HCT116 (cell line): ENCODE data around the gene COPS6.

Source experiments
- CTCF ChIP-seq, 3 experiments: fragments of 200-600 bp in 1 of 3; sonication (generic) in 1 of 3; IDR thresholded peaks in 2 of 3; conservative IDR thresholded peaks in 1 of 3; 2 replicates each; pipeline ENCODE4 v1.5.1; 2012 to 2017; ENCODE audit warnings: low read depth in 2 of 3, low read length in 2 of 3, antibody characterized with exemption in 1 of 3, borderline replicate concordance in 1 of 3, control low read depth in 1 of 3, mild to moderate bottlenecking in 1 of 3, mixed read lengths in 1 of 3, mixed run types in 1 of 3, moderate library complexity in 1 of 3; ENCODE audit not compliant: insufficient read depth in 1 of 3
- MAX ChIP-seq: IDR thresholded peaks from 2 replicates; pipeline ENCODE4 v1.6.1; 2012
- POLR2A ChIP-seq: IDR thresholded peaks from 2 replicates; pipeline ENCODE4 v1.7.0; 2011; ENCODE audit warnings: borderline replicate concordance; ENCODE audit not compliant: insufficient read depth, insufficient read length; ENCODE audit errors: extremely low read depth
- POLR2AphosphoS5 ChIP-seq: IDR thresholded peaks from 2 replicates; pipeline ENCODE4 v1.6.1; 2011; ENCODE audit warnings: mild to moderate bottlenecking, low read depth, low read length, moderate library complexity
- RAD21 ChIP-seq: IDR thresholded peaks from 2 replicates; pipeline ENCODE4 v1.6.1; 2012; ENCODE audit warnings: low read depth, mild to moderate bottlenecking
- REST ChIP-seq: IDR thresholded peaks from 2 replicates; pipeline ENCODE4 v1.6.1; 2012; ENCODE audit warnings: low read depth
- ZNF274 ChIP-seq: fragments of 200-500 bp; sonication (Bioruptor generic); IDR thresholded peaks from 2 replicates; pipeline ENCODE4 v1.6.1; 2014; ENCODE audit warnings: mild to moderate bottlenecking, low read depth, low read length, inconsistent platforms
- TF ChIP-seq, protein P1 (sequence below): IDR thresholded peaks from 2 replicates; pipeline ENCODE4 v1.6.1; 2011; ENCODE audit warnings: mild to moderate bottlenecking, low read length, moderate library complexity; ENCODE audit not compliant: insufficient replicate concordance; ENCODE audit errors: extremely low read depth

DNA sequence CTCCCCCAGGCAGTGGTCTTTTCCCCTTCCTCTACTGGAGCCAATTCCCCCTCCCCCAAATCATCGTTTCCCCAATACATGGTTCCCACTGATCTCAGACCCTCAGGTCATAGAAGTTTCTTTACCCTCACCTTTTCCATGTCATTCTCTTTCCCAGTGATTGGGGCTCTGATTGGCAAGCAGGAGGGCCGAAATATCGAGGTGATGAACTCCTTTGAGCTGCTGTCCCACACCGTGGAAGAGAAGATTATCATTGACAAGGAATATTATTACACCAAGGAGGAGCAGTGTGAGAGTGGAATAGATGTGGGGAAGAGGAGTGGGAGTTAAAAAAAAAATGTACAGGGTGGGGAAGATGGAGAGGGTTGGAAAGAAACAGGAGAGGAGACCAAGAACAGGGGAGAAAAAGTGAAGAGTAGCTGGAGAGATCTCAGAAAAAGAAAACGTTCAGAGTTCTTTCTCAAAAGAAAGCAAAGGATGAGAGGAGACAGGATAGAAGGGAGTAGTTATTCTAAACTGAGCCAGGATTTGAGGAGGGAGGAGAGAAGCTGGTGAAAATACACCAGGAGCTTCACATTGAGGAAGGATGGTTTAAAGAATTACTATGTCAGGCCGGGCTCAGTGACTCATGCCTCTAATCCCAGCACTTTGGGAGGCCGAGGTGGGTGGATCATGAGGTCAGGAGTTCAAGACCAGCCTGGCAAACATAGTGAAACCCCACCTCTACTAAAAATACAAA is 858 bp downstream of the COPS6 start:
- TF ChIP-seq POLR2AphosphoS5 (no peak), MAX (no peak), CTCF (IDR thresholded peaks at IDR 0.05 in 2 of 3, conservative IDR thresholded peaks at IDR 0.05 in 1 of 3; ENCODE audit: borderline replicate concordance in 1 of 3, insufficient read depth in 1 of 3, low read depth in 2 of 3, low read length in 2 of 3) (no peak), POLR2A (no peak), RAD21 (no peak), REST (no peak), ZNF274 (no peak)
- TF ChIP-seq, protein P1, sequence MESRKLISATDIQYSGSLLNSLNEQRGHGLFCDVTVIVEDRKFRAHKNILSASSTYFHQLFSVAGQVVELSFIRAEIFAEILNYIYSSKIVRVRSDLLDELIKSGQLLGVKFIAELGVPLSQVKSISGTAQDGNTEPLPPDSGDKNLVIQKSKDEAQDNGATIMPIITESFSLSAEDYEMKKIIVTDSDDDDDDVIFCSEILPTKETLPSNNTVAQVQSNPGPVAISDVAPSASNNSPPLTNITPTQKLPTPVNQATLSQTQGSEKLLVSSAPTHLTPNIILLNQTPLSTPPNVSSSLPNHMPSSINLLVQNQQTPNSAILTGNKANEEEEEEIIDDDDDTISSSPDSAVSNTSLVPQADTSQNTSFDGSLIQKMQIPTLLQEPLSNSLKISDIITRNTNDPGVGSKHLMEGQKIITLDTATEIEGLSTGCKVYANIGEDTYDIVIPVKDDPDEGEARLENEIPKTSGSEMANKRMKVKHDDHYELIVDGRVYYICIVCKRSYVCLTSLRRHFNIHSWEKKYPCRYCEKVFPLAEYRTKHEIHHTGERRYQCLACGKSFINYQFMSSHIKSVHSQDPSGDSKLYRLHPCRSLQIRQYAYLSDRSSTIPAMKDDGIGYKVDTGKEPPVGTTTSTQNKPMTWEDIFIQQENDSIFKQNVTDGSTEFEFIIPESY, result no peak
